ENCODE results near the gene SYNGR3. TPM values are rescaled to one million over a fixed set of nuclear protein-coding genes. Genes with fewer than 3 reads are reported as not detected.

The SYNGR3 gene
- total RNA-seq, 1 donor from 2014 or later, result 8.3 TPM

- intact Hi-C loops (cut with DNase I), result no loop called here
- Histone ChIP-seq H3K9me3 (no peaks in the 10 kb centered on the region), H3K36me3 (peaks cover 0 to 48% of the 10 kb centered on the region in 2 donors), H3K27me3 (no peaks in the 10 kb centered on the region), H3K4me1 (peaks cover 51% of the 10 kb centered on the region), H3K27ac (no peak overlapping the region), H3K4me3 (no peak overlapping the region)
- TF ChIP-seq, protein P1, sequence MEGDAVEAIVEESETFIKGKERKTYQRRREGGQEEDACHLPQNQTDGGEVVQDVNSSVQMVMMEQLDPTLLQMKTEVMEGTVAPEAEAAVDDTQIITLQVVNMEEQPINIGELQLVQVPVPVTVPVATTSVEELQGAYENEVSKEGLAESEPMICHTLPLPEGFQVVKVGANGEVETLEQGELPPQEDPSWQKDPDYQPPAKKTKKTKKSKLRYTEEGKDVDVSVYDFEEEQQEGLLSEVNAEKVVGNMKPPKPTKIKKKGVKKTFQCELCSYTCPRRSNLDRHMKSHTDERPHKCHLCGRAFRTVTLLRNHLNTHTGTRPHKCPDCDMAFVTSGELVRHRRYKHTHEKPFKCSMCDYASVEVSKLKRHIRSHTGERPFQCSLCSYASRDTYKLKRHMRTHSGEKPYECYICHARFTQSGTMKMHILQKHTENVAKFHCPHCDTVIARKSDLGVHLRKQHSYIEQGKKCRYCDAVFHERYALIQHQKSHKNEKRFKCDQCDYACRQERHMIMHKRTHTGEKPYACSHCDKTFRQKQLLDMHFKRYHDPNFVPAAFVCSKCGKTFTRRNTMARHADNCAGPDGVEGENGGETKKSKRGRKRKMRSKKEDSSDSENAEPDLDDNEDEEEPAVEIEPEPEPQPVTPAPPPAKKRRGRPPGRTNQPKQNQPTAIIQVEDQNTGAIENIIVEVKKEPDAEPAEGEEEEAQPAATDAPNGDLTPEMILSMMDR (IDR thresholded peaks at IDR 0.05), result no peak
- TF ChIP-seq POLR2A (IDR thresholded peaks at IDR 0.05) (no peak), POLR2AphosphoS5 (IDR thresholded peaks at IDR 0.05; ENCODE audit: insufficient read depth in 1 of 2, low read depth in 1 of 2) (no peak)
- no peak for DNase-seq (ENCODE audit: extremely low spot score in 2 of 2)
Observed at GRCh38 chr16:2003231-2003826, 13.6 kb downstream of the SYNGR3 start.

DNA sequence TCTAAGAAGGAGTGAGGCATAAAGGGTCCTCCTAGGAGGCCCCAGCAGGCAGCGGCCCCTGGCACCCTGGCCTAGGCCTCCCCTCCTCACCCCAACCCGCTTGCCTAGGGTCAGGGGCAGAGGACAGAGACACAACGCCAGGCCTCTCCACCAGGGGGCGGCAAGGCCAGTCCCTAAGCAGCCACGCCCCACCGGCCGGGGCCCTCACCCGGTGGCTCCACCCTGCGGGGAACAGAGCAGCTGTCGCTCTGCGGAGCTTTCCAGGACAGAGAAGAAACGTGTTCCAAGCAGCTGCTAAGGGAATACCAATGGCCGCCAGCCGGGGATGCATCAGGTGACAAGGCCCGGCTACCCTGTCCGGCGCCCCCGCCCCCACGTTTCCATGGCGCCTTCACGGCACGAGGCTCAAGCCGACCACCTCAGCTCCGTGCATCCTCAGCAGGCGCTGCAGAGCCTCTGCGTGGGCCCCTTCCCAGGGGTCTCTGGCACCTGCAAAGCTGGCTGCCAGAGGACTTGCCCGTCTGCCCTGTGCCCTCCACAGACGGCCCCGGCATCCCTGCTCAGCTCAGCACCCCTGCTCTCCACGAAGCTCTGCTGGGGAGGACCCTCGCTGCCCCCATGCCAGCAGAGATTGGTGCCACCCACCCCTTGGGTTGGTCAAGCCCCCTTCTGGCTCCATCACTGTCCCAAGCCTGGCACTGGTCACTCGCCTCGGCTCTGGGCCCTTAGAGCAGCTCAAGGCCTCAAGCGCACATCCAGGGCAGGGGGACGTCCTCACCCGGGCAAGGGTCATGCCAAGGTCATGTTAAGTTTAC lies 14.3 kb downstream of the SYNGR3 start:
- no peak for DNase-seq (ENCODE audit: extremely low spot score in 2 of 2)
- H3K36me3 ChIP-seq, result peaks cover 0 to 41% of the 10 kb centered on the region in 2 donors
- no peaks in the 10 kb centered on the region for H3K9me3 ChIP-seq

DNA sequence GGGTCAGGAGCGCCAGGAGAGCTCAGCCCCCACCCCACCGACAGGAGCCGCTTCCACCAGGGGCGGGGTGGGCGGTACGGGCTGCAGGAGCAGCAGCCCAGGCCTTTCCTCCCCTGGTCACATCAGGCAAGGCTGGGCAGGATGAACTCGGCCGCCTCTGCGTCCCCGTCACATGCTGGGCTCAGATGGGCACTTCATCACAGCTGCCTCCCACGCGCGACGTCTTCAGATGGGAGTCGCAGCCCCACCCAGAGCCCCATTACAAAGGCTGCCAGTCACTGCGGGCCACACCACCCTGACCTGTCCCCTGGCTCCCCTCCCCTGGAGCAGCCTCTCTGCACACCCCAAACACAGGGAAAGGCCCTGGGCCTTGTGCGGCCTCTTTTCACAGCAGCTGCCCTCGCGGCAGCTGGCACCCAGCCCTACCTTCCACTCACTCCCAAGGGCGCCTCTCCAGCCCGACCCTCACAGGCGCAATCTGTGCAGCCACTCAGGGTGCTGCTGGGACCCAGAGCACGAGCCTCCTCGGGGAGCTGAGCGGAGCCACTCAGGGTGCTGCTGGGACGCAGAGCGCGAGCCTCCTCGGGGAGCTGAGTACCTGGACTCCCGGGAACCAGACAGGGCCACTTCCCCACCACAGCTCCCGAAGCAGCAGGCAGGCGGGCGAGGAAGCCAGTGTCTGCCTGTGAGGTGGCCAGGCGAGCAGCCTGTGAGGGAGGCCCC lies 15.2 kb downstream of the SYNGR3 start:
- Histone ChIP-seq H3K36me3 (peaks cover 0 to 32% of the 10 kb centered on the region in 2 donors), H3K27me3 (no peaks in the 10 kb centered on the region), H3K4me3 (no peak overlapping the region), H3K4me1 (peaks cover 61% of the 10 kb centered on the region), H3K27ac (no peak overlapping the region), H3K9me3 (no peaks in the 10 kb centered on the region)
- intact Hi-C loops (cut with DNase I), result no loop called here
- TF ChIP-seq POLR2AphosphoS5 (IDR thresholded peaks at IDR 0.05; ENCODE audit: insufficient read depth in 1 of 2, low read depth in 1 of 2) (no peak), POLR2A (IDR thresholded peaks at IDR 0.05) (no peak)
- TF ChIP-seq, protein P1 (IDR thresholded peaks at IDR 0.05), result no peak
- no peak for DNase-seq (ENCODE audit: extremely low spot score in 2 of 2)

More for the DNA sequence above, 14.3 kb downstream of the SYNGR3 start:
- H3K27ac ChIP-seq, result no peak overlapping the region
- TF ChIP-seq POLR2A (IDR thresholded peaks at IDR 0.05) (no peak), POLR2AphosphoS5 (IDR thresholded peaks at IDR 0.05; ENCODE audit: insufficient read depth in 1 of 2, low read depth in 1 of 2) (peak in 1 of 2 donors; percentile 13)
- TF ChIP-seq, protein P1 (IDR thresholded peaks at IDR 0.05), result peak; percentile 54 to 79 (median 61)
- no peaks in the 10 kb centered on the region for H3K27me3 ChIP-seq
- peaks cover 58% of the 10 kb centered on the region for H3K4me1 ChIP-seq
- intact Hi-C loops (cut with DNase I), result no loop called here
- H3K4me3 ChIP-seq, result no peak overlapping the region

GRCh38 chr16:2005646-2006045 lies 15.9 kb downstream of the SYNGR3 start:
- peaks cover 67% of the 10 kb centered on the region for H3K4me1 ChIP-seq
- no peaks in the 10 kb centered on the region for H3K27me3 ChIP-seq
- no peak overlapping the region for H3K27ac ChIP-seq
- intact Hi-C loops (cut with DNase I), result no loop called here
- peaks cover 0 to 27% of the 10 kb centered on the region in 2 donors for H3K36me3 ChIP-seq
- no peak for TF ChIP-seq POLR2AphosphoS5 (IDR thresholded peaks at IDR 0.05; ENCODE audit: insufficient read depth in 1 of 2, low read depth in 1 of 2)
- no peak for TF ChIP-seq POLR2A (IDR thresholded peaks at IDR 0.05)
- TF ChIP-seq, protein P1 (IDR thresholded peaks at IDR 0.05), result no peak
- H3K4me3 ChIP-seq, result no peak overlapping the region
- no peak for DNase-seq (ENCODE audit: extremely low spot score in 2 of 2)
- no peaks in the 10 kb centered on the region for H3K9me3 ChIP-seq
